ENCODE measurements around the gene TSR3.

Gene TSR3

GRCh38 chr16:1378804-1379303, 27.2 kb upstream of the TSR3 start:
- peak overlapping the region; percentile 99 for H3K4me2 ChIP-seq
- peaks cover 78% of the 10 kb centered on the region for H3K36me3 ChIP-seq
- no peak for TF ChIP-seq Cebpa-rat (IDR thresholded peaks at IDR 0.05)
- peak overlapping the region; percentile 87 for H3K27ac ChIP-seq
- peaks cover 65% of the 10 kb centered on the region for H4K20me1 ChIP-seq
- H3K9me3 ChIP-seq = no peaks in the 10 kb centered on the region
- H3K9ac ChIP-seq = peak overlapping the region; percentile 86
- peaks cover 25% of the 10 kb centered on the region for H3K4me1 ChIP-seq
- H3K27me3 ChIP-seq = no peaks in the 10 kb centered on the region
- H3K4me3 ChIP-seq = peak overlapping the region; percentile 73

- Histone ChIP-seq H3K27me3 (no peaks in the 10 kb centered on the region), H3K4me2 (peak overlapping the region; percentile 99), H3K36me3 (peaks cover 72% of the 10 kb centered on the region), H4K20me1 (peaks cover 65% of the 10 kb centered on the region), H3K4me3 (peak overlapping the region; percentile 73), H3K9ac (peak overlapping the region; percentile 86; the same call in 1 of the 2 replicates), H3K27ac (peak overlapping the region; percentile 87), H3K9me3 (no peaks in the 10 kb centered on the region), H3K4me1 (peaks cover 25% of the 10 kb centered on the region)
- TF ChIP-seq Cebpa-rat (IDR thresholded peaks at IDR 0.05) = no peak
Observed at GRCh38 chr16:1378087-1378803, 26.6 kb upstream of the TSR3 start.

GRCh38 chr16:1377406-1378010, 25.8 kb upstream of the TSR3 start:
- Histone ChIP-seq H3K27me3 (no peaks in the 10 kb centered on the region), H3K4me2 (peak overlapping the region; percentile 99), H3K9me3 (no peaks in the 10 kb centered on the region), H3K36me3 (peaks cover 66% of the 10 kb centered on the region), H3K4me1 (peaks cover 25% of the 10 kb centered on the region), H3K27ac (no peak overlapping the region), H4K20me1 (peaks cover 66% of the 10 kb centered on the region), H3K9ac (no peak overlapping the region), H3K4me3 (no peak overlapping the region)
- no peak for TF ChIP-seq Cebpa-rat (IDR thresholded peaks at IDR 0.05)

- no peaks in the 10 kb centered on the region for H3K27me3 ChIP-seq
- peaks cover 83% of the 10 kb centered on the region for H4K20me1 ChIP-seq
- peaks cover 25% of the 10 kb centered on the region for H3K4me1 ChIP-seq
- no peak overlapping the region for H3K27ac ChIP-seq
- H3K4me2 ChIP-seq = no peak overlapping the region
- H3K9ac ChIP-seq = no peak overlapping the region
- H3K4me3 ChIP-seq = no peak overlapping the region
- no peaks in the 10 kb centered on the region for H3K9me3 ChIP-seq
- no peak for TF ChIP-seq Cebpa-rat (IDR thresholded peaks at IDR 0.05)
- H3K36me3 ChIP-seq = peaks cover 66% of the 10 kb centered on the region
Observed at GRCh38 chr16:1375741-1376410, 24.2 kb upstream of the TSR3 start.

GRCh38 chr16:1375298-1375640, 23.6 kb upstream of the TSR3 start:
- Histone ChIP-seq H3K4me3 (no peak overlapping the region), H3K27me3 (no peaks in the 10 kb centered on the region), H3K9ac (no peak overlapping the region), H3K36me3 (peaks cover 69% of the 10 kb centered on the region), H4K20me1 (peaks cover 85% of the 10 kb centered on the region), H3K27ac (no peak overlapping the region), H3K9me3 (no peaks in the 10 kb centered on the region), H3K4me2 (no peak overlapping the region), H3K4me1 (peaks cover 25% of the 10 kb centered on the region)
- TF ChIP-seq Cebpa-rat (IDR thresholded peaks at IDR 0.05) = no peak

DNA sequence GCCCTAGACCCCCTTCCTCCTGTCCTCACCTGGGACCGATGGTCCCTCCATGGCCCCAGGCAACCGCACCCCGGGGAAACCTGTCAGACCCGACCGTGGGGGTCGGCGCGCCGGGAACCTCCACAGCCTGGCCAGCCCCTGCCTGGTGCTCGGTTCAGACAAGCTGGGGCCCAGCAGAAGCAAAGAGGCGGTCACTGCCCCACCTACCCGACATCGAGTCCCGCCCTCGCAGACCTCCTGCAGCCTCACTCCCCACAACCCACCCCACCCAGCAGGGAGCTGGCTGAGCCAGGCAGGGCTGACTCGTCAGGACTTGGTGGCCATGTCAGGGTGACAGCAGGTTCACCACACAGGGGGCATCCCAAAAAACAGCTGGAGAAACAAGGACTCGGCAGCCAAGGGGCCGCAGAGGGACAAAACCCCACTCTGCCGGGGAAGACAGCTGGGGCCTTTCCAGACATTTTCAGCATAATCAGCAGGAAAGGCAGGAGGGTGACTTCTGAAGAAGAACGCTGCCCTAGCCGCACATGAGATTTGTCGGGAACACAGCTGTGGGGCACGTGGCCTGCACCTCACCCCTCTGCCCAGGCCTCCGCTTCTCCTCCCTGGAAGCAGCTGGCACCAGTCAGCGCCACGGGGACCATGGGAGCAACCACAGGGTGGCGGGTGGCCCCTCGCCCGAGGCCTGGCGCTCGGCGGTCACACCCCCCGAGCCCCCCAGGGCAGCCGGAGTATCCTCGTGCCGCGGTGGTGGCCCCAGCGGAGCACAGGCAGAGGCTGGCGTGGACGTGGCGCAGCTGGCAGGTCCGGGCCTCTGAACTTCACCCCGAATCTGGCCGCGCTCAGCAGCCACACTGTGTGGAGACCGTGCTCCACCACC, 23.0 kb upstream of the TSR3 start:
- Histone ChIP-seq H3K36me3 (peaks cover 75% of the 10 kb centered on the region), H3K4me2 (no peak overlapping the region), H3K27ac (no peak overlapping the region), H3K4me1 (peaks cover 19% of the 10 kb centered on the region), H3K4me3 (no peak overlapping the region), H3K9me3 (no peaks in the 10 kb centered on the region), H3K27me3 (no peaks in the 10 kb centered on the region), H3K9ac (no peak overlapping the region), H4K20me1 (peaks cover 84% of the 10 kb centered on the region)
- no peak for TF ChIP-seq Cebpa-rat (IDR thresholded peaks at IDR 0.05)

- peaks cover 63% of the 10 kb centered on the region for H4K20me1 ChIP-seq
- no peak for TF ChIP-seq Cebpa-rat (IDR thresholded peaks at IDR 0.05)
- no peaks in the 10 kb centered on the region for H3K27me3 ChIP-seq
- no peak overlapping the region for H3K4me3 ChIP-seq
- H3K4me2 ChIP-seq = no peak overlapping the region
- H3K4me1 ChIP-seq = no peaks in the 10 kb centered on the region
- no peak overlapping the region for H3K9ac ChIP-seq
- no peak overlapping the region for H3K27ac ChIP-seq
- H3K36me3 ChIP-seq = peaks cover 77% of the 10 kb centered on the region
- H3K9me3 ChIP-seq = no peaks in the 10 kb centered on the region
Observed at GRCh38 chr16:1372292-1372950, 20.7 kb upstream of the TSR3 start.

- TF ChIP-seq Cebpa-rat (IDR thresholded peaks at IDR 0.05) = no peak
- no peaks in the 10 kb centered on the region for H3K9me3 ChIP-seq
- peaks cover 60% of the 10 kb centered on the region for H4K20me1 ChIP-seq
- peaks cover 77% of the 10 kb centered on the region for H3K36me3 ChIP-seq
- H3K4me1 ChIP-seq = 0 out of 2 replicates have a peak, but pooled peaks cover 6% of the 10 kb centered on the region
- H3K9ac ChIP-seq = no peak overlapping the region
- no peak overlapping the region for H3K27ac ChIP-seq
- H3K27me3 ChIP-seq = no peaks in the 10 kb centered on the region
- H3K4me2 ChIP-seq = no peak overlapping the region
- H3K4me3 ChIP-seq = no peak overlapping the region
Observed at GRCh38 chr16:1371054-1371978, 19.6 kb upstream of the TSR3 start.

Data from BLaER1 (cell line).